ENCODE results near the gene OVOL1. TPM values are rescaled to one million over a fixed set of nuclear protein-coding genes. Genes with fewer than 3 reads are reported as not detected.

Gene OVOL1
- total and polyA plus RNA-seq, 8 donors: 0.20 to 0.45 (median 0.34) TPM

DNA sequence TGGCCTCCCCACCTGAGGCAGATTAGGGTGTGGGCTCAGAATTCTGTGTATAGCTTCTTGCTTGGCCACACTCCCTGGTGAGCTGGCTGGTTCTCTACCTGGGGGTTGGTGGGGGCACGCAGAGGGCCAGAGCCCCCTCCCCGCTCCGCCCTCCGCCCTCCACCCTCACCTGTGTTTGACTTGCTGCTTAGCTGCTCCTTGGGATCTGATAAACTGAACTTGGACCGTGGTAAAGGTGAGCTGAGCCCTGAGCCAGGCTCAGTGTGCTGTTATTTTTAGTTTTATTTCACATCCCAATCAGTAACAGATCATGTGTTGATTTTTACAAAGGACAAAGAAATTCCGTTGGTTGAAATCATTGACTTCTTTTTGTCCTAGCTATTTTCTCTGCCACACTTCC lies 2.0 kb downstream of the OVOL1 start:
- peaks cover 36 to 66% of the 10 kb centered on the region in 2 donors for H3K27me3 ChIP-seq
- TF ChIP-seq, protein P1, sequence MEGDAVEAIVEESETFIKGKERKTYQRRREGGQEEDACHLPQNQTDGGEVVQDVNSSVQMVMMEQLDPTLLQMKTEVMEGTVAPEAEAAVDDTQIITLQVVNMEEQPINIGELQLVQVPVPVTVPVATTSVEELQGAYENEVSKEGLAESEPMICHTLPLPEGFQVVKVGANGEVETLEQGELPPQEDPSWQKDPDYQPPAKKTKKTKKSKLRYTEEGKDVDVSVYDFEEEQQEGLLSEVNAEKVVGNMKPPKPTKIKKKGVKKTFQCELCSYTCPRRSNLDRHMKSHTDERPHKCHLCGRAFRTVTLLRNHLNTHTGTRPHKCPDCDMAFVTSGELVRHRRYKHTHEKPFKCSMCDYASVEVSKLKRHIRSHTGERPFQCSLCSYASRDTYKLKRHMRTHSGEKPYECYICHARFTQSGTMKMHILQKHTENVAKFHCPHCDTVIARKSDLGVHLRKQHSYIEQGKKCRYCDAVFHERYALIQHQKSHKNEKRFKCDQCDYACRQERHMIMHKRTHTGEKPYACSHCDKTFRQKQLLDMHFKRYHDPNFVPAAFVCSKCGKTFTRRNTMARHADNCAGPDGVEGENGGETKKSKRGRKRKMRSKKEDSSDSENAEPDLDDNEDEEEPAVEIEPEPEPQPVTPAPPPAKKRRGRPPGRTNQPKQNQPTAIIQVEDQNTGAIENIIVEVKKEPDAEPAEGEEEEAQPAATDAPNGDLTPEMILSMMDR (IDR thresholded peaks at IDR 0.05): no peak
- H3K36me3 ChIP-seq: no peaks in the 10 kb centered on the region
- H3K9me3 ChIP-seq: no peaks in the 10 kb centered on the region
- intact Hi-C loops (cut with DNase I): no loop called here
- DNase-seq: peak in 1 of 4 donors; percentile 65
- peaks cover 14 to 34% of the 10 kb centered on the region in 2 donors for H3K4me1 ChIP-seq
- H3K4me3 ChIP-seq: no peak overlapping the region
- no peak for ATAC-seq
- H3K27ac ChIP-seq: no peak overlapping the region

DNA sequence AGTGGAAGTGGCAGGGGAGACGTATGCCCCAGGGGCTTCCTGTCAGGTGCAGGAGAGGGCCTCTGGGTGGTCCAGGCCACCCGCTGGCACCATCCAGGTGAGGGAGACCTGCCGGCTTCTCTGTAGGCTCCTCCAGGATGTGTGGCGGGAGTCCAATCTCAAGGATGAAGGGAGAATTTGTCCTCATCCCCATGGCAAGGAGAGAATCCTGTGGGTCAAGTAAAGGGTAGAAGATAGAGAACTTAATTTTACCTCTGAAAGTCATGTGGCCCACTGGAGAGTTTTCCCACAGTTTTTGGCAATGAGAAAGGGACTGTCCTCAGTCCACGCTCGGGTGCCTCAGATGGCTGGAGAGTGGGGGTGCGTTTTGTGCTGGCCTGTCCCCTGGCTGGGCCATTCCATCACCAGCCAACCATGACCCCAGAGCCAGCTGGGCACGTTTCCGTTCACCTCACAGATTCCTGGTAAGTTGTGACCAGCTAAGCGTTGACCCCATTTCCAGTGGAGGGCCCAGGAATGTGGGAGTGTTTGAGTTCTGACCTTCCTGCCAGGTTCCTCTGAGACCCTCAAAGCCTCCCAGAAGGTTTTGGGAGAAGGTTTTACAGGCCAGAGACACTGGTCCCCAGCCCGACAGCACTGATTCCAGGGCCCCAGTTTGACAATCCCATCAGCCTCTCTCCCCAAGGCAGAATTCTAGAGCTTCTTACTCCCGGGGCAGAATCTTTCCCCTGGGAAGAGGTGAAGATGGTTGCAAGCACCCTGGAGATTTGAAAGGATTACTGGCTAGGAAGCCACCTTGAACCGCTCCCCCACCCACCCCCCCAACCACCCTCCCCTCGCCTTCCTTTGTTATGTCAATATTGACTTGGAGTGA lies 2.6 kb downstream of the OVOL1 start:
- H3K36me3 ChIP-seq: no peaks in the 10 kb centered on the region
- no peaks in the 10 kb centered on the region for H3K9me3 ChIP-seq
- ATAC-seq (no peak), DNase-seq (peak in 1 of 4 donors; percentile 28)
- no peak overlapping the region for H3K4me3 ChIP-seq
- intact Hi-C loops (cut with DNase I): no loop called here
- TF ChIP-seq, protein P1 (IDR thresholded peaks at IDR 0.05): no peak
- H3K27me3 ChIP-seq: peaks cover 36 to 70% of the 10 kb centered on the region in 2 donors
- H3K4me1 ChIP-seq: peaks cover 14 to 34% of the 10 kb centered on the region in 2 donors
- no peak overlapping the region for H3K27ac ChIP-seq

DNA sequence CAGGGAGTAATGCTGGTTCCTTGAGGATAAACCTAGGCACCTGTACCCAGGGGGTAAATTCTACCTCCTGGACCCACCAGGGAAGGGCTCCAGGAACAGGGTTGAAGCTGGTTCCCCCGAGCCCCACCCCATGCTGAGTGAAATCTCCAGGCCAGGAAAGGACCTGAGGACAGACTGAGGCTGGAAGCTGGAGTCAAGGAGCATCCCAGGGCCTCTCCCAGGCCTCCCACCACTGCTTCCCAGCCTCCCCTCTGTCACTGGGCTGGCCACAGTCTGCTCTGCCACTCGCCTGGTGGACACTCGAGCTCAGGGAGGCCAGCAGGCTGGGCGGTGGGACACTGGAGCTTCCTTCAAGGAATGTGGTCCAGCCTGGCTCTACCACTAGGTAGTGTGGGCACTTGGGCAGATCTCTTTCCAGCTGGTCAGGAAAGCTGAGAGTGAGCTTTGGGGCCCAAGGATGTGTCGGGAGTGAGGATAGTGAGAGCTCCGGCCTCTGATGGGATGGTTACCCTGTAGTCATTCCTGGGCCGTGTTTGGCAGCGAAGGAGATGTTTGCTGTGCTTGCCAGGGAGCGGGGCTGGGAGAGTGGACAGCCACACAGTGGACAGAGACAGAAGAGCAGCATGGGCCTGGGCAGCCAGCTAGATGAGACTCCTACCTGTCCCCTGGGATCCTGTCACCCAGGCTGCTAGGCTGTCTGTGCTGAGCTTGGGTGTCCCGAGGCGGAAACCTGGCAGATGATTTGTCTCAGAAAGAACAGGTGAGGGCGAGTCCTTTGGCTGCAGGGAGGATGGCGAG lies 3.4 kb downstream of the OVOL1 start:
- intact Hi-C loops (cut with DNase I): no loop called here
- DNase-seq (no peak), ATAC-seq (no peak)
- H3K4me1 ChIP-seq: peaks cover 14 to 34% of the 10 kb centered on the region in 2 donors
- H3K9me3 ChIP-seq: no peaks in the 10 kb centered on the region
- TF ChIP-seq, protein P1 (IDR thresholded peaks at IDR 0.05): no peak
- H3K27me3 ChIP-seq: peaks cover 36 to 63% of the 10 kb centered on the region in 2 donors
- H3K27ac ChIP-seq: no peak overlapping the region
- H3K4me3 ChIP-seq: no peak overlapping the region
- no peaks in the 10 kb centered on the region for H3K36me3 ChIP-seq

DNA sequence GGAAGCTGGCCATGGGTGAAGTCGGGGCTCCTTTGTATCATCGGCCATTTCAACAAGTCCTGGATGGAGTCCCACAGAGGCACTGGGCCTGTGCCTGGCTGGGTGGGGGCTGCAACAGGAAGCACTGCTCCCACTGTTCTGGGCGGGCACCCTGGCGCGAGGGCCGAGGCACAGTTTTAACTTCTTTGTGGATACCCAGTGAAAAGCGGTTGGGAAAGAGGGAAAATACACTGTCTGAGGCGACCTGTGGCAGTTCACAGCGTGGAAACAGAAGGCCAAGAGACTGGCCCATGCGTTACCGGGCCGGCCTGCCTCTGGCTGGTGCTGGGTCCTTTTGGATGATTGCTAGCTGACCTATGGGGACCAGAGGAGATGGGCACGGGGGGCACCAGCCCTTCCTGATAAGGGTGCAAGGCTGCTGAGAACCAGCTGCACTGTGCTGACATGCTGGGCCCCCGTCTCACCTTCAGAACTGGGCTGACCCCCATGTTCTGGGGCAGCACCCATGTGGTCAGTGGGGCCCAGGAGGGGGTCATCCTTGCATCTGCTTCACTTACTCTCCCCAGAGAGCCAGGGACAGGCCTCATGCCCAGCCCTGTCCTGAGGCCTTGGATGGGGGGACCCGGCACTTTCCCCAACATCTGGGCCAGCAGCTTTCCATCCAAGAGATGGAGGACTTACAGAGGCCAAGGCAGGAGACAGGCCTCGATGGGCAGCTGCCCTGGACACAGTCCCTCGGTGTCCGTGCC lies 4.2 kb downstream of the OVOL1 start:
- intact Hi-C loops (cut with DNase I): no loop called here
- TF ChIP-seq, protein P1 (IDR thresholded peaks at IDR 0.05): no peak
- no peak overlapping the region for H3K27ac ChIP-seq
- no peak overlapping the region for H3K4me3 ChIP-seq
- no peaks in the 10 kb centered on the region for H3K9me3 ChIP-seq
- H3K4me1 ChIP-seq: peaks cover 14 to 32% of the 10 kb centered on the region in 2 donors
- ATAC-seq: no peak
- no peaks in the 10 kb centered on the region for H3K36me3 ChIP-seq
- peaks cover 31 to 55% of the 10 kb centered on the region in 2 donors for H3K27me3 ChIP-seq
- peak in 1 of 4 donors; percentile 53 for DNase-seq
